AG09309 (cell line): ENCODE results near the gene LRCH4.
A peak's percentile ranks its signal among the peaks of the same experiment; 100 is the strongest.
"Not testable (repeated sequence)": the region's sequence is repeated elsewhere in the genome, so short reads cannot be mapped to it uniquely, and the experiment has no call there.

Experiments used
- DNase-seq: peaks from one replicate; pipeline ENCODE4 v3.0.0-alpha.2; 2010; ENCODE audit warnings: low read depth
- H3K4me3 ChIP-seq: 2 replicates; pipeline ENCODE4 v1.5.1; 2011; ENCODE audit warnings: mild to moderate bottlenecking, low read depth, low read length, moderate library complexity; ENCODE audit not compliant: control insufficient read depth
- TF ChIP-seq, protein P1 (sequence below): IDR thresholded peaks from 2 replicates; pipeline ENCODE4 v1.5.1; 2011; ENCODE audit warnings: mild to moderate bottlenecking, low read depth, low read length, inconsistent platforms; ENCODE audit not compliant: insufficient read depth, control insufficient read depth; ENCODE audit errors: missing control alignments

The LRCH4 gene

DNA sequence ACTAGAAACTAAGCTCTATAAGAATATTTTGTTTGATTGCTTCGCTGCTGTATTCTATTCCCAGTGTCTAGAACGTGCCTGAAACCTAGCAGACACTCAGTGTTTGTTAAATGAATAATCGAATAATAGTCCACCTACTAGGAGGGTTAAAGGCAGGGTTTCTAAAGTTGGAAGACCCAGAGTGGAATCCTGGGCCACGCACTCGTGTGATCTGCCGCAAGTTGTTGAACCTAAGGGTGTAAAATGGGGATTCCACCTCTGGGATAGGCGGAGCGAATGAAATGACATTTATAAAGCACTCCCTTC is 47.6 kb downstream of the LRCH4 start:
- DNase-seq, result no peak
- peak overlapping the region; percentile 38 for H3K4me3 ChIP-seq
- TF ChIP-seq, protein P1, sequence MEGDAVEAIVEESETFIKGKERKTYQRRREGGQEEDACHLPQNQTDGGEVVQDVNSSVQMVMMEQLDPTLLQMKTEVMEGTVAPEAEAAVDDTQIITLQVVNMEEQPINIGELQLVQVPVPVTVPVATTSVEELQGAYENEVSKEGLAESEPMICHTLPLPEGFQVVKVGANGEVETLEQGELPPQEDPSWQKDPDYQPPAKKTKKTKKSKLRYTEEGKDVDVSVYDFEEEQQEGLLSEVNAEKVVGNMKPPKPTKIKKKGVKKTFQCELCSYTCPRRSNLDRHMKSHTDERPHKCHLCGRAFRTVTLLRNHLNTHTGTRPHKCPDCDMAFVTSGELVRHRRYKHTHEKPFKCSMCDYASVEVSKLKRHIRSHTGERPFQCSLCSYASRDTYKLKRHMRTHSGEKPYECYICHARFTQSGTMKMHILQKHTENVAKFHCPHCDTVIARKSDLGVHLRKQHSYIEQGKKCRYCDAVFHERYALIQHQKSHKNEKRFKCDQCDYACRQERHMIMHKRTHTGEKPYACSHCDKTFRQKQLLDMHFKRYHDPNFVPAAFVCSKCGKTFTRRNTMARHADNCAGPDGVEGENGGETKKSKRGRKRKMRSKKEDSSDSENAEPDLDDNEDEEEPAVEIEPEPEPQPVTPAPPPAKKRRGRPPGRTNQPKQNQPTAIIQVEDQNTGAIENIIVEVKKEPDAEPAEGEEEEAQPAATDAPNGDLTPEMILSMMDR, result no peak

- DNase-seq, H3K4me3 ChIP-seq: not testable (repeated sequence)
These were observed 49.2 kb downstream of the LRCH4 start for GRCh38 chr7:100536695-100537094.

- not testable (repeated sequence) for H3K4me3 ChIP-seq, DNase-seq
These were observed 49.9 kb downstream of the LRCH4 start for GRCh38 chr7:100535982-100536381.

GRCh38 chr7:100532165-100533022 is 53.5 kb downstream of the LRCH4 start:
- TF ChIP-seq, protein P1, result no peak
- no peak overlapping the region for H3K4me3 ChIP-seq
- DNase-seq, result no peak

- DNase-seq, H3K4me3 ChIP-seq: not testable (repeated sequence)
These were observed 57.6 kb downstream of the LRCH4 start for GRCh38 chr7:100528108-100528866.
